IPS-20b (cell line): ENCODE measurements around the gene TRIM31.

Experiments used
- H3K27ac ChIP-seq: one replicate; pipeline ENCODE4 v1.5.1; 2013; ENCODE audit warnings: low read length
- H3K27me3 ChIP-seq: 2 replicates; pipeline ENCODE4 v1.6.1; 2013; ENCODE audit warnings: mild to moderate bottlenecking, low read length, inconsistent platforms; ENCODE audit not compliant: insufficient read depth
- H3K36me3 ChIP-seq: 2 replicates; pipeline ENCODE4 v1.6.1; 2013; ENCODE audit warnings: low read depth, mild to moderate bottlenecking, inconsistent platforms, low read length, moderate library complexity; ENCODE audit not compliant: insufficient read depth
- H3K4me1 ChIP-seq: 2 replicates; pipeline ENCODE4 v1.6.1; 2013; ENCODE audit warnings: mild to moderate bottlenecking, control low read depth, inconsistent platforms, low read length, moderate library complexity; ENCODE audit not compliant: insufficient read depth
- H3K4me3 ChIP-seq: 2 replicates; pipeline ENCODE4 v1.5.1; 2013; ENCODE audit warnings: mild to moderate bottlenecking, low read length, inconsistent platforms
- H3K9ac ChIP-seq: 2 replicates; pipeline ENCODE4 v1.6.1; 2013; ENCODE audit warnings: low read depth, mild to moderate bottlenecking, inconsistent platforms, low read length, moderate library complexity
- H3K9me3 ChIP-seq: 2 replicates; pipeline ENCODE4 v1.6.1; 2013; ENCODE audit warnings: mild to moderate bottlenecking, low read depth, low read length, inconsistent platforms; ENCODE audit not compliant: insufficient read depth

TRIM31 gene

DNA sequence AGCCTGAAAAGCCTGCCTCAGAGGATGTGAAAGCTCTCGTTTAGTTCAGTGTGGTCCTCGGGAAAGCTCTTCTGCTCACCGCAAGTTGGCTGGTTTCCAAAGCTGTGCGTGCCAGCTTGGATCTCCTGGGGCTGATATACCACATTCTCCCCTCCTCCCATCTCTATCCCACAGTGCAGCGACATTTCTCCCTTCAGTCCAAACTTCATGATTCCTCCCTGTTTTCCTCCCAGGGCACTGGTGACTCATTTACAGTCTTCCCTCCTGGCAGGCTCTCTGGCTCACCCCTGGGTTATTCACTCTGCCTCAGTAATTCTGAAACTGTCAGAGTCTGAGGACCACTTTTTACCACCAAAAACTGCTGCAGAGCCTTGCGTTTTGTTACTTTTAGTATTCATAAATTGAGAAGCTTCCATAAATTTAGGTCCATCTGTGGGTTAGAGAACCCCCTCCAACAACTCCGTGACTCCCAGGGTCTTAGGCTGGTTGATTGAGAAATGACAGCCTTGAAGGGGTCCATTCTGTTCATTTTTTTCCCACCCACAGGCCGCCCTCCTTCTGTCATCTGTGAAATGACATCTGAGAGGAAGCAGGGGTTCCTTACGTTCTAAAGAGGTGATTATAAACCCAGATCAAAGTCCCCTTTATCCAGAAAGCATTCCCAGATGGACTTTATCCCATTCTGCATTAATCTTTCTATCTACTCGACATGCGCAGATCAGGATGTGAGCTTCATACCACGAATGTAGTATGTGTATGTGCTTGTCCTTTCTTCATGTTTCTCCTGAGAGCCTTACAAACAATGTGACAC, 42.0 kb upstream of the TRIM31 start:
- Histone ChIP-seq H3K9ac (no peak overlapping the region), H3K27ac (no peak overlapping the region), H3K27me3 (peaks cover 10% of the 10 kb centered on the region; the same call in 1 of the 2 replicates), H3K4me3 (no peak overlapping the region), H3K9me3 (no peaks in the 10 kb centered on the region), H3K4me1 (no peaks in the 10 kb centered on the region), H3K36me3 (no peaks in the 10 kb centered on the region)

DNA sequence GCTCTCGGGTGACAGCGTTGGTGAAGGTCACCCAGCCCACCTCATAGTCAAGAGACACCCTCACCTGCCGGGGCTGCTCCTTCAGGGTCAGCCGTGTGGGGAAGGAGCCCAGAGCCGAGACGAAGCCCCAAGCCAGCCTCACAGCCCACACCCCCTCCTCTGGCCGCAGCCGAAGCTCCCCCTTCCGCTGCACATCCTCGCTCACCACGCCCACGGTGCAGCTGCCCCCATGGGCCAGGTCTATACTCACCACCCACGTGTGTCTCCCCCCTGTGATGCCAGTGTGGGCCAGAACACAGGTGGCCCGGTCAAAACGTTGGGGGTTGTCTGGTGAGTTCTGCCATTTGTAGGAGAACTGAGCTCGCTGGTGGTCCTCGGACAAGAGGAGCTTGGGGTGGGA, 41.2 kb upstream of the TRIM31 start:
- Histone ChIP-seq H3K9me3 (no peaks in the 10 kb centered on the region), H3K27ac (no peak overlapping the region), H3K27me3 (peaks cover 6% of the 10 kb centered on the region; the same call in 1 of the 2 replicates), H3K4me3 (no peak overlapping the region), H3K36me3 (no peaks in the 10 kb centered on the region), H3K4me1 (no peaks in the 10 kb centered on the region), H3K9ac (no peak overlapping the region)

DNA sequence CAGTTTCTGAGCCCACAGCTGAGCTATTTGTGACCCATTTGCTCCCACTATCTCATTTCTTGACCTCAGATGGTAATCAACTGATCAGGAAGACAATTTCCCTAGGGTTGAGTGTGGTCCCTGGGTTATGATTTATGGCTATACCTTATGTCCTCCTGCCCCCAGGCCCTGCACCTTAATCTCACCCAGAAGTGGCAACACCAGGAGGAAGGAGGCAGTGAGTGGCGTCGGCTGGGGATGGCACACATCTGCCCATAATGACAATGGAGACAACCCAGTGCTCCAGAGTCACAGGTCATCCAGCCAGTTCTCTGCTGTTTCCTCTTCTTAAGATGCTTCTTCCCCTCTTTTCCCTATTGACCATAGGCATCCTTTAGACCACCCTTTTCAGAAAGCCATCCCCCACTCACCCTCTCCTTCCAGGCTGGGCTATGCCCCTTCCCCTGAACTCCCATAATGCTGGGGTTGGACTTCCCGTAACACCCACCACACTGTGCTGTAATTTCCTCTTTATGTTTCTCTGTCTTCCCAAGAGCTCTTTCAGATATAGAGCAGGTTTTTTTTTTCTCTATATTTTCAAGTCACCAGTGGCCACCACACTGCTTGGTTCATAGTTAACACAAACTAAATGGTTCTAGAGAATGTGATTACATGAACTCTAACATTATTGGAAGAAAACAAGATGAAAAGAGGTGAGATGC, 40.2 kb upstream of the TRIM31 start:
- Histone ChIP-seq H3K27me3 (peaks cover 6% of the 10 kb centered on the region; the same call in 1 of the 2 replicates), H3K27ac (no peak overlapping the region), H3K4me3 (no peak overlapping the region), H3K9me3 (no peaks in the 10 kb centered on the region), H3K9ac (no peak overlapping the region), H3K4me1 (no peaks in the 10 kb centered on the region), H3K36me3 (no peaks in the 10 kb centered on the region)

DNA sequence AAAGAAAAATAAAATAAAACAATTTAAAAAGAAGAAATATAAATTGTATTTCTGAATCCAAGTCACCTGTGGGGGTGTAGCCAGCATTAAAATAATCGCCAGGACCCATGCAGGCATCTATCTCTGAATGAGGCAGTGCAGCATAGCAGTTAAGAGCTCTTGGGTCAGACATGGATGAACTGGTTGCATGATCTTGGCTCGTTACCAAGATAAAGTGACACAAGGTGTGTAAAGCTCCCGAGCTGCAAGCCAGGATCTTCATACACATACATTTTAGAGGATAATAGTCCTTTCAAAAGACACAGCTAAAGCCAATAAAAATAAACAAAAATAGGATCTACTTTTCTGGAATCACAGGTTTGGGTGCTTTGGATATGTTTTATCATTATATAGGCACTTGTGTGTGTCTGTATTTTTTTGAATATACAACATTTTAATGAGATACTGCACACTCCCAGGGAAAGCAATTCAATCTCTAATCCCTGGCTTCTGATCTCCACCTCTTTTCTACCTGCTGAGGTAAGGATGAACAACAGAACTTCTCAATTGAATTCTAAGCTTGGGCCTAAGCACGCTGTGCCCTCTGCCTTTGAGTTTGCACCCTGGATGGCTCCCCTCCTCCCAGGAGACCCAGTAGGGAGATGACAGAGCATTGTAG, 39.3 kb upstream of the TRIM31 start:
- H3K36me3 ChIP-seq = no peaks in the 10 kb centered on the region
- H3K4me1 ChIP-seq = no peaks in the 10 kb centered on the region
- H3K27me3 ChIP-seq = peaks cover 6% of the 10 kb centered on the region; the same call in 1 of the 2 replicates
- H3K4me3 ChIP-seq = no peak overlapping the region
- H3K27ac ChIP-seq = no peak overlapping the region
- no peak overlapping the region for H3K9ac ChIP-seq
- no peaks in the 10 kb centered on the region for H3K9me3 ChIP-seq

DNA sequence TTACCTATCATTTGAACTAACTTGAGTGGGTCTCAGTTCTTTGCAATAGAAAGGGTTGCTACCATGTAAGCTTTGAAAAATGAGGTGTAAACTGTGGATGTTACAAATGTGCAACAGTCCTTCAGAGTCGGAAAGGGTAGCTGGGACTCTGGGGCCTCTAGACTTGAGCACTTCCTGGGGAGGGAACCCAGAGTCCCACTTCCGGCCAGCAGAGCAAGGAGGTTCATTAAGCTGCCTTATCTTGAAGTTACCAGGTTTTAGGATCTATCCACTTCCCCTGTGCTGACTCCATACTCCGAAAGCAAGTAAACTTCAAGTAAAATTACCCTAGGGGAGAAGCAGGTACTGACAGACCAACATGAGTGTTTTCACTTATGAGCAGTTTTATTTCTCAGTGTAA, 38.7 kb upstream of the TRIM31 start:
- Histone ChIP-seq H3K9me3 (no peaks in the 10 kb centered on the region), H3K27ac (no peak overlapping the region), H3K4me3 (no peak overlapping the region), H3K4me1 (no peaks in the 10 kb centered on the region), H3K36me3 (no peaks in the 10 kb centered on the region), H3K27me3 (peaks cover 6% of the 10 kb centered on the region; the same call in 1 of the 2 replicates), H3K9ac (no peak overlapping the region)

DNA sequence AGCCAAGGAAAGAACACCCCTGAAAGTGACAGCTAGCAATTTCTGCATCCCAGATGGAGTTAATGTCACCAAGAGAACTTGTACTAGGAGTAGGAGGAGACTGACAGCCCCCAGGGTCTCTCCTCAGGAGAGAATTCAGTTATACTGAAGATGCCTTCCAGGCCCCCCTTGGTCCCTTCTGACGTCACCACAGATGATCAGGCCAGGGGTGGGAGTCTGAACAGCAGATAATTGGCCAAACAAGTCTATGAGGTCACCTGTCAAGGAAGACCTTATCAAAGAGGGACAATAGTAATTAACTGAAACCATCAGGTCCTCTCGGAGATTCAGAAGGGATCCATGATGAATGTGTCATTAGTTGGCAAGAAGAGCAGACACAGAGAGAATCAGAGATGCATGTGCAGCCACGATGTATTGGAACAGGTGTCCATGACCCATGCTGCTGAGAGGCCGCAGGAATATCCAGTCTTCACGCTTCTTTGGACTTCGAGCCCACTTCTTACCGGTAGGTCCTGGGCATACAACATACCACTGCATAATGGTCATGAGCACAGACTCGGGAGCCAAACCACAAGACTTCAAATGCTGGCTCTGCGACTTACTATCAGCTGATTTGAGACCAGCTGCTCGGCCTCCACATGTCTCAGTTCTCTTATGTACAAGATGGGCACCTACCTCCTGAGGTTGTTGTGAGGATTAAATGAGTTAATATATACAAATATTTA, 37.9 kb upstream of the TRIM31 start:
- no peak overlapping the region for H3K9ac ChIP-seq
- no peaks in the 10 kb centered on the region for H3K36me3 ChIP-seq
- H3K27me3 ChIP-seq = peaks cover 6% of the 10 kb centered on the region; the same call in 1 of the 2 replicates
- H3K4me1 ChIP-seq = peaks cover 2% of the 10 kb centered on the region; the same call in 1 of the 2 replicates
- H3K9me3 ChIP-seq = no peaks in the 10 kb centered on the region
- no peak overlapping the region for H3K4me3 ChIP-seq
- H3K27ac ChIP-seq = no peak overlapping the region

- no peak overlapping the region for H3K27ac ChIP-seq
- no peak overlapping the region for H3K4me3 ChIP-seq
- H3K9ac ChIP-seq = no peak overlapping the region
- H3K27me3 ChIP-seq = peaks cover 6% of the 10 kb centered on the region; the same call in 1 of the 2 replicates
- H3K36me3 ChIP-seq = no peaks in the 10 kb centered on the region
- peaks cover 5% of the 10 kb centered on the region; the same call in 1 of the 2 replicates for H3K4me1 ChIP-seq
- H3K9me3 ChIP-seq = no peaks in the 10 kb centered on the region
Measured at GRCh38 chr6:30149858-30150550, 37.1 kb upstream of the TRIM31 start.

DNA sequence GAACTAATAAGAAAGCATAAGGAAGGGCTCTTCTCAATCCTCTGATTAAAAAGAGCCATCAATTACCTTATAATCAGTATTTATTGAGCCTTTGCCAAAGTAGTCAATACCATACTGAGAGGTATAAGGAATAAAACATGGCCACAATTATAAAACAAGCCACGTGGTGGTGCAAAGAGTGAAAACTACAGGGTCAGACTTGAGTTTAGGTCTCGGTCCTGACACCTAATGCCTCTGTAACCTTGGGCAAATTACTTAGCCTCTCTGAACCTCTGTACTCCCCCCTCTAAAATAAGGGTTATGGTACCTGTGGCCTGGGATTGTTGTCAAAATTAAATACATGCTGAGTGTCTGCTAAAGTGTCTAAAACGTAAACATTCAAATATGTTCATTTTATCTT, 36.3 kb upstream of the TRIM31 start:
- Histone ChIP-seq H3K9ac (no peak overlapping the region), H3K27me3 (no peaks in the 10 kb centered on the region)

DNA sequence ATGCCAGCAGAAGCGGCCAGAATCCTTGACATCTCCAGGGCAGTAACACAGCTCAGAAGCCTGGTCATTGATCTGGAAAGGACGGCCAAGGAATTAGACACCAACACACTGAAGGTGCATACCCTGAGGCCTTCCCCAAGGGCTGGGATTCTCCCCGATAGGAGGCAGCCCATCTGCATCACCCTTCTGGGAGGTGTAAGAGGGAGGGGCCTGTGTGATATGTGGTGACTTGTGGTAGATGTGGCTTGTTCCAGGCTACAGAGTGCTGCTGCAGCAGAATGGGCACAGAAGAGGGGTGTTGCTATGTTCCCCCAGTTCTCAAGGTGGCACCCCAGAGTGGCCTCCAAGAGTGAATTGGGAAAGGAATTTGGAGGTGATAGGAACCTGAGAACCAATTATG, 34.2 kb upstream of the TRIM31 start:
- H3K9ac ChIP-seq = no peak overlapping the region
- no peaks in the 10 kb centered on the region for H3K36me3 ChIP-seq
- no peak overlapping the region for H3K4me3 ChIP-seq
- no peaks in the 10 kb centered on the region for H3K27me3 ChIP-seq
- H3K4me1 ChIP-seq = peaks cover 5% of the 10 kb centered on the region; the same call in 1 of the 2 replicates
- H3K9me3 ChIP-seq = no peaks in the 10 kb centered on the region
- no peak overlapping the region for H3K27ac ChIP-seq

More for the DNA sequence above, 36.3 kb upstream of the TRIM31 start:
- Histone ChIP-seq H3K9me3 (no peaks in the 10 kb centered on the region), H3K4me1 (peaks cover 5% of the 10 kb centered on the region; the same call in 1 of the 2 replicates), H3K36me3 (no peaks in the 10 kb centered on the region), H3K27ac (no peak overlapping the region), H3K4me3 (no peak overlapping the region)

DNA sequence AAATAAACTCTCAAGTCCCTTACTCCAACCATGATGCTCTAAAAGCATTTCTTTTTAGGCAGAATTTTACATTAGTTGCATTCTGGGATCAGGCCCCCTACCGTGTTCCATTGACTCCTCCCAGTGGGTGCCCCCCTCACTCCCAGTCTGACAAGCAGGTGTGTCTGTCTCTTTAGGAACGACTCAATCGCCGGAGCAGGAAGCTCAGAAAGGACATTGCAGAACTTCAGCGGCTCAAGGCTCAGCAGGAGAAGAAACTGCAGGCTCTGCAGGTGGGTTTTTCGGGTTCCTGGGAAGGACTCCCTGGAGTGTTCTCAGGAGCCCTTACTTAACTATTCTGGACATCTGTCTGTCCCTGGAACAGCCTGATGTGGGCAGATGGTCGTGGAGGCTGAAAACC, 32.9 kb upstream of the TRIM31 start:
- H3K9me3 ChIP-seq = no peaks in the 10 kb centered on the region
- no peaks in the 10 kb centered on the region for H3K27me3 ChIP-seq
- no peak overlapping the region for H3K9ac ChIP-seq

GRCh38 chr6:30144811-30145210, 31.9 kb upstream of the TRIM31 start:
- no peak overlapping the region for H3K27ac ChIP-seq
- peaks cover 5% of the 10 kb centered on the region; the same call in 1 of the 2 replicates for H3K4me1 ChIP-seq
- H3K4me3 ChIP-seq = no peak overlapping the region
- no peaks in the 10 kb centered on the region for H3K36me3 ChIP-seq
- H3K9me3 ChIP-seq = no peaks in the 10 kb centered on the region
- H3K27me3 ChIP-seq = no peaks in the 10 kb centered on the region
- H3K9ac ChIP-seq = no peak overlapping the region

More for the DNA sequence above, 32.9 kb upstream of the TRIM31 start:
- H3K36me3 ChIP-seq = no peaks in the 10 kb centered on the region
- H3K4me3 ChIP-seq = no peak overlapping the region
- no peak overlapping the region for H3K27ac ChIP-seq
- peaks cover 5% of the 10 kb centered on the region; the same call in 1 of the 2 replicates for H3K4me1 ChIP-seq
